WTC11 (cell line): ENCODE data around the gene BBS9. TPM values are rescaled to one million over a fixed set of nuclear protein-coding genes. Genes with fewer than 3 reads are reported as not detected.

Source experiments
- ATAC-seq: fragments of 200-7000 bp; cut with Tn5 transposase; 2 replicates; pipeline ENCODE4 v1.10.0; 2021; ENCODE audit warnings: mild to moderate bottlenecking, moderate library complexity
- CTCF ChIA-PET: fragments of 300-600 bp; sonication (Branson Sonifier 250); formaldehyde crosslinking; loops from one replicate; lab custom pipeline; 2021; ENCODE audit warnings: antibody characterized with exemption; lab: Charles Lee
- POLR2A ChIA-PET: fragments of 350-600 bp; sonication (Branson Sonifier 250); formaldehyde crosslinking; loops from one replicate; lab custom pipeline; 2021; ENCODE audit warnings: antibody characterized with exemption; lab: Charles Lee
- DNase-seq: peaks from one replicate; pipeline ENCODE4 v3.0.0; 2021; ENCODE audit warnings: low spot score
- H3K27ac Mint-ChIP-seq: 2 replicates; pipeline ENCODE4 v1.8.0; 2021; ENCODE audit warnings: mixed read lengths
- H3K27me3 Mint-ChIP-seq: 2 replicates; pipeline ENCODE4 v1.8.0; 2021; ENCODE audit warnings: low read depth, mild to moderate bottlenecking, moderate library complexity, mixed read lengths
- H3K36me3 Mint-ChIP-seq: 2 replicates; pipeline ENCODE4 v1.8.0; 2021; ENCODE audit warnings: mixed read lengths
- H3K4me1 Mint-ChIP-seq: 2 replicates; pipeline ENCODE4 v1.8.0; 2022; ENCODE audit warnings: mixed read lengths
- H3K4me3 Mint-ChIP-seq: 2 replicates; pipeline ENCODE4 v1.8.0; 2021; ENCODE audit warnings: mild to moderate bottlenecking, moderate library complexity, mixed read lengths
- H3K9me3 Mint-ChIP-seq: 2 replicates; pipeline ENCODE4 v1.8.0; 2021; ENCODE audit warnings: mixed read lengths
- AR ChIP-seq: fragments of 250-450 bp; sonication (Bioruptor Pico); IDR thresholded peaks from 2 replicates; pipeline ENCODE4 v1.9.0; 2021; ENCODE audit warnings: mild to moderate bottlenecking
- ARID4B ChIP-seq: sonication (generic); formaldehyde crosslinking; IDR thresholded peaks from 2 replicates; pipeline ENCODE4 v1.8.0; 2023; ENCODE audit warnings: missing genetic modification reagents, mild to moderate bottlenecking, borderline replicate concordance
- ATF1 ChIP-seq: sonication (generic); formaldehyde crosslinking; IDR thresholded peaks from 2 replicates; pipeline ENCODE4 v1.8.1; 2023; ENCODE audit warnings: mild to moderate bottlenecking, moderate library complexity, missing genetic modification reagents
- HMGXB4 ChIP-seq: sonication (generic); formaldehyde crosslinking; IDR thresholded peaks from 2 replicates; pipeline ENCODE4 v1.8.1; 2023; ENCODE audit warnings: mild to moderate bottlenecking, moderate library complexity, missing genetic modification reagents
- IRF1 ChIP-seq: sonication (generic); formaldehyde crosslinking; IDR thresholded peaks from 2 replicates; pipeline ENCODE4 v1.8.0; 2023; ENCODE audit warnings: missing genetic modification reagents
- JAZF1 ChIP-seq: fragments of 250-450 bp; sonication (Bioruptor Pico); IDR thresholded peaks from 2 replicates; pipeline ENCODE4 v1.9.0; 2021; ENCODE audit warnings: moderate library complexity, mild to moderate bottlenecking, inconsistent platforms
- MAX ChIP-seq: sonication (generic); formaldehyde crosslinking; IDR thresholded peaks from 2 replicates; pipeline ENCODE4 v1.8.0; 2022; ENCODE audit warnings: mild to moderate bottlenecking, missing genetic modification reagents
- NFATC4 ChIP-seq: fragments of 250-450 bp; sonication (Bioruptor Pico); IDR thresholded peaks from 2 replicates; pipeline ENCODE4 v1.9.0; 2021; ENCODE audit warnings: mild to moderate bottlenecking
- NR3C1 ChIP-seq: sonication (generic); formaldehyde crosslinking; conservative IDR thresholded peaks from 2 replicates; pipeline ENCODE4 v1.8.1; 2023; ENCODE audit warnings: low read depth, mild to moderate bottlenecking, missing genetic modification reagents
- RELA ChIP-seq: sonication (generic); formaldehyde crosslinking; IDR thresholded peaks from 2 replicates; pipeline ENCODE4 v1.8.1; 2022; ENCODE audit warnings: missing genetic modification reagents, mild to moderate bottlenecking, borderline replicate concordance
- TEAD4 ChIP-seq: sonication (generic); formaldehyde crosslinking; IDR thresholded peaks from 2 replicates; pipeline ENCODE4 v1.8.0; 2022; ENCODE audit warnings: mild to moderate bottlenecking, missing genetic modification reagents
- TP53 ChIP-seq: sonication (generic); formaldehyde crosslinking; IDR thresholded peaks from 2 replicates; pipeline ENCODE4 v1.8.1; 2023; ENCODE audit warnings: mild to moderate bottlenecking, missing genetic modification reagents
- ZNF317 ChIP-seq: sonication (generic); formaldehyde crosslinking; IDR thresholded peaks from 2 replicates; pipeline ENCODE4 v1.8.1; 2023; ENCODE audit warnings: low read depth, mild to moderate bottlenecking, moderate library complexity, missing genetic modification reagents, borderline replicate concordance
- ZNF532 ChIP-seq: fragments of 250-450 bp; sonication (Bioruptor Pico); IDR thresholded peaks from 2 replicates; pipeline ENCODE4 v1.9.0; 2021; ENCODE audit warnings: mild to moderate bottlenecking, borderline replicate concordance
- total RNA-seq: library from RNA; stranded (reverse); gene quantifications from 3 replicates; pipeline ENCODE4 v1.2.3, GENCODE V29; 2021
- TF ChIP-seq, protein P1 (sequence below): sonication (generic); formaldehyde crosslinking; conservative IDR thresholded peaks from 2 replicates; pipeline ENCODE4 v1.8.1; 2022; ENCODE audit warnings: mild to moderate bottlenecking, missing genetic modification reagents
- TF ChIP-seq, protein P2 (sequence below): sonication (generic); formaldehyde crosslinking; IDR thresholded peaks from 2 replicates; pipeline ENCODE4 v1.8.1; 2023; ENCODE audit warnings: mild to moderate bottlenecking, missing genetic modification reagents

The BBS9 gene
- total RNA-seq, 1 experiment from 2014 or later = 56.6 TPM

DNA sequence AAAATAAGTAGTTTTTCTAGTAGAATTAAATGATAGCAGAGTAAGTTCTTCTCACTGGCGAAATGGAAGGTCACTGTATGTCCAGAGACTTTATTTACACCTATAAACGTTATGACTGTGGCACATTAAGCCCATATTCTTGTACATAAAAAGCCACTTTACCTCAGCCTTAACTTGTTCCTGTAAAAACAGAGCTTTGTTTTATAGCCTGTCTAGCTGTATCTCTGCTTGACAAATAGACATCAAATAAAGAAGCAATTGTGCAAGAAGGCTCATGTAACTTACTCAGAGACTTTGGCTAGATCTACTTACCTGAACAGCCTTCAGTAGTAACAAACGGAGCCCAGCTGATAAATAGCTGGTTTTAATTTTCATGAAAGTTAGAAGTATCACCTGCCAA, 451.9 kb downstream of the BBS9 start:
- DNase-seq (no peak), ATAC-seq (no peak)
- 0 out of 2 replicates have a peak, but pooled peaks cover 3% of the 10 kb centered on the region for H3K4me1 Mint-ChIP-seq
- H3K9me3 Mint-ChIP-seq = peaks cover 6% of the 10 kb centered on the region
- ChIA-PET POLR2A (no interaction called here), CTCF (no interaction called here)
- no peaks in the 10 kb centered on the region for H3K27me3 Mint-ChIP-seq
- H3K36me3 Mint-ChIP-seq = peaks cover 14% of the 10 kb centered on the region
- H3K4me3 Mint-ChIP-seq = no peak overlapping the region
- H3K27ac Mint-ChIP-seq = no peak overlapping the region
- TF ChIP-seq ZNF532 (CRISPR knock-in tag) = no peak
- TF ChIP-seq, protein P1, sequence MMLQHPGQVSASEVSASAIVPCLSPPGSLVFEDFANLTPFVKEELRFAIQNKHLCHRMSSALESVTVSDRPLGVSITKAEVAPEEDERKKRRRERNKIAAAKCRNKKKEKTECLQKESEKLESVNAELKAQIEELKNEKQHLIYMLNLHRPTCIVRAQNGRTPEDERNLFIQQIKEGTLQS (CRISPR knock-in tag) = no peak
- TF ChIP-seq ATF1 (CRISPR knock-in tag) = no peak
- TF ChIP-seq IRF1 = no peak
- TF ChIP-seq NR3C1 (CRISPR knock-in tag) = no peak
- no peak for TF ChIP-seq RELA
- TF ChIP-seq, protein P2, sequence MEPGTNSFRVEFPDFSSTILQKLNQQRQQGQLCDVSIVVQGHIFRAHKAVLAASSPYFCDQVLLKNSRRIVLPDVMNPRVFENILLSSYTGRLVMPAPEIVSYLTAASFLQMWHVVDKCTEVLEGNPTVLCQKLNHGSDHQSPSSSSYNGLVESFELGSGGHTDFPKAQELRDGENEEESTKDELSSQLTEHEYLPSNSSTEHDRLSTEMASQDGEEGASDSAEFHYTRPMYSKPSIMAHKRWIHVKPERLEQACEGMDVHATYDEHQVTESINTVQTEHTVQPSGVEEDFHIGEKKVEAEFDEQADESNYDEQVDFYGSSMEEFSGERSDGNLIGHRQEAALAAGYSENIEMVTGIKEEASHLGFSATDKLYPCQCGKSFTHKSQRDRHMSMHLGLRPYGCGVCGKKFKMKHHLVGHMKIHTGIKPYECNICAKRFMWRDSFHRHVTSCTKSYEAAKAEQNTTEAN = no peak
- TF ChIP-seq AR (CRISPR knock-in tag) = no peak
- no peak for TF ChIP-seq NFATC4

GRCh38 chr7:33582104-33582503, 452.7 kb downstream of the BBS9 start:
- Mint-ChIP-seq H3K27ac (no peak overlapping the region), H3K4me1 (0 out of 2 replicates have a peak, but pooled peaks cover 3% of the 10 kb centered on the region), H3K36me3 (peaks cover 5% of the 10 kb centered on the region), H3K27me3 (no peaks in the 10 kb centered on the region), H3K4me3 (no peak overlapping the region), H3K9me3 (peaks cover 2% of the 10 kb centered on the region)
- TF ChIP-seq TP53 (no peak), JAZF1 (CRISPR knock-in tag) (no peak), MAX (CRISPR knock-in tag) (no peak)
- CTCF ChIA-PET = no interaction called here
- POLR2A ChIA-PET = no interaction called here
- DNase-seq (no peak), ATAC-seq (no peak)

GRCh38 chr7:33582533-33582932, 453.2 kb downstream of the BBS9 start:
- H3K36me3 Mint-ChIP-seq = peaks cover 1% of the 10 kb centered on the region
- H3K4me1 Mint-ChIP-seq = 0 out of 2 replicates have a peak, but pooled peaks cover 3% of the 10 kb centered on the region
- no peak for ATAC-seq
- DNase-seq = no peak
- POLR2A ChIA-PET = no interaction called here
- no peaks in the 10 kb centered on the region for H3K27me3 Mint-ChIP-seq
- no peak overlapping the region for H3K27ac Mint-ChIP-seq
- CTCF ChIA-PET = no interaction called here
- no peaks in the 10 kb centered on the region; the same call in 1 of the 2 replicates for H3K9me3 Mint-ChIP-seq
- H3K4me3 Mint-ChIP-seq = no peak overlapping the region
- TF ChIP-seq TEAD4 (CRISPR knock-in tag) (no peak), ZNF317 (CRISPR knock-in tag) (no peak), ARID4B (CRISPR knock-in tag) (no peak), NFATC4 (no peak), HMGXB4 (no peak)
